RKO (cell line): Measurements from ENCODE around the gene CDK5RAP2.
"Not testable (repeated sequence)": the region's sequence is repeated elsewhere in the genome, so short reads cannot be mapped to it uniquely, and the experiment has no call there.

Source experiments
- DNase-seq: peaks from one replicate; pipeline ENCODE4 v3.0.0-alpha.2; 2016; ENCODE audit warnings: low spot score

Gene CDK5RAP2

GRCh38 chr9:120464887-120465421 is 115.0 kb downstream of the CDK5RAP2 start:
- no peak for DNase-seq

GRCh38 chr9:120464176-120464886 is 115.6 kb downstream of the CDK5RAP2 start:
- DNase-seq = no peak

- no peak for DNase-seq
Measured at GRCh38 chr9:120463765-120464164, 116.2 kb downstream of the CDK5RAP2 start.

GRCh38 chr9:120461677-120462076 is 118.3 kb downstream of the CDK5RAP2 start:
- not testable (repeated sequence) for DNase-seq

GRCh38 chr9:120456218-120456617 is 123.7 kb downstream of the CDK5RAP2 start:
- DNase-seq = no peak

GRCh38 chr9:120454467-120454866 is 125.5 kb downstream of the CDK5RAP2 start:
- no peak for DNase-seq

GRCh38 chr9:120453792-120454191 is 126.2 kb downstream of the CDK5RAP2 start:
- DNase-seq = no peak

GRCh38 chr9:120452631-120453030 is 127.3 kb downstream of the CDK5RAP2 start:
- DNase-seq = no peak

- DNase-seq = no peak
Measured at GRCh38 chr9:120450916-120451315, 129.1 kb downstream of the CDK5RAP2 start.

- no peak for DNase-seq
Measured at GRCh38 chr9:120449566-120449965, 130.4 kb downstream of the CDK5RAP2 start.

- no peak for DNase-seq
Measured at GRCh38 chr9:120447959-120448500, 131.9 kb downstream of the CDK5RAP2 start.

- no peak for DNase-seq
Measured at GRCh38 chr9:120446671-120447070, 133.3 kb downstream of the CDK5RAP2 start.

- DNase-seq = no peak
Measured at GRCh38 chr9:120443976-120444375, 136.0 kb downstream of the CDK5RAP2 start.

GRCh38 chr9:120443489-120443888 is 136.5 kb downstream of the CDK5RAP2 start:
- no peak for DNase-seq

GRCh38 chr9:120442308-120442995 is 137.5 kb downstream of the CDK5RAP2 start:
- no peak for DNase-seq

GRCh38 chr9:120441426-120442307 is 138.3 kb downstream of the CDK5RAP2 start:
- no peak for DNase-seq

- DNase-seq = no peak
Measured at GRCh38 chr9:120440791-120441190, 139.2 kb downstream of the CDK5RAP2 start.

GRCh38 chr9:120439926-120440325 is 140.0 kb downstream of the CDK5RAP2 start:
- no peak for DNase-seq

GRCh38 chr9:120438836-120439546 is 141.0 kb downstream of the CDK5RAP2 start:
- no peak for DNase-seq

GRCh38 chr9:120438111-120438510 is 141.9 kb downstream of the CDK5RAP2 start:
- DNase-seq = no peak

GRCh38 chr9:120436983-120437475 is 142.9 kb downstream of the CDK5RAP2 start:
- no peak for DNase-seq
